HG03520 (cell line): ENCODE results near the gene FLOT1.

Source experiments
- ATAC-seq: cut with Tn5 transposase; IDR thresholded peaks from one replicate; pipeline ENCODE4 v1.9.1; 2021; ENCODE audit warnings: mild to moderate bottlenecking, moderate library complexity; ENCODE audit not compliant: unreplicated experiment

Gene FLOT1, protein sequence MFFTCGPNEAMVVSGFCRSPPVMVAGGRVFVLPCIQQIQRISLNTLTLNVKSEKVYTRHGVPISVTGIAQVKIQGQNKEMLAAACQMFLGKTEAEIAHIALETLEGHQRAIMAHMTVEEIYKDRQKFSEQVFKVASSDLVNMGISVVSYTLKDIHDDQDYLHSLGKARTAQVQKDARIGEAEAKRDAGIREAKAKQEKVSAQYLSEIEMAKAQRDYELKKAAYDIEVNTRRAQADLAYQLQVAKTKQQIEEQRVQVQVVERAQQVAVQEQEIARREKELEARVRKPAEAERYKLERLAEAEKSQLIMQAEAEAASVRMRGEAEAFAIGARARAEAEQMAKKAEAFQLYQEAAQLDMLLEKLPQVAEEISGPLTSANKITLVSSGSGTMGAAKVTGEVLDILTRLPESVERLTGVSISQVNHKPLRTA

DNA sequence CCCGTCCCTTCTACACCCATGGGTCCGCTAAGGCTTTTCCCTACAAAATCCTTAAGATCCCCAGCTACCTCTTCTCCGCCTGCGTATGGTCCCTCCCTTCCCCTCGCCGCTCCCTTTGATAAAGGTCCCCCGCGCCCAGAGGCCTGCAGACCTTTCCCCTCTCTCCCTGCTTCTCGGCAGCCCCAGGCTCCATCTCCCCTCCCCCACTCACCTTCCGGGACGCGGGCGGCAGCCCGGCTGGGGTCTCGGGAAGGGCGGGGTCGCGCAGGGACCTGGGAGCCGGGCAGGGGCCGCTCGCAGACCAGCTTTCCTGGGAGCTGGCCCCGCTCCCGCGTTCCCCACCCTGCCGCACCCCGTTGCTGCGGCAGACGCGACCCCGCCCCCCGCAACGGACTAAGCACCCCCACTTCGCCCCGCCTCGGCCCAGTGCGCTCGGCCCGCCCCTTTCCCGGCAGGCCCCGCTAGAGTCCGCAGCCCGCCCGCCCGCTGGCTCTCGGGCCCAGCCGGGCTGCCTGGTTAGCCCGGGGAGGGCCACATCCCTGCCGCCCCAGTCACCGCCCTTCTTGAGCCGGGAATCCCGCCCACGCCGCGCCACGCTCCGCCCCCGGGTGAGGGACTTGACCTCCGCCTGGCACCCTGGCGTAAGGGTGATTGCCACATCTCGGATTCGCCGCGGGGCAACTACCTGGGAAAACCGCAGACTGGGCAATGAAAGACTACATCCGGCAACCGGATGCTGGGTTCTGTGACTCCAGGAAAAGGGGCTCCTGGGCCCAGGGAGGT lies at the start of gene FLOT1:
Gene FLOT1 (minus strand): TSS at position 372 of the 783 bp plus-strand sequence. CDS start 498 bp downstream, outside the sequence.
- ATAC-seq = peak; percentile 48

GRCh38 chr6:30790724-30791383 lies 48.4 kb upstream of the FLOT1 start:
- ATAC-seq = no peak

DNA sequence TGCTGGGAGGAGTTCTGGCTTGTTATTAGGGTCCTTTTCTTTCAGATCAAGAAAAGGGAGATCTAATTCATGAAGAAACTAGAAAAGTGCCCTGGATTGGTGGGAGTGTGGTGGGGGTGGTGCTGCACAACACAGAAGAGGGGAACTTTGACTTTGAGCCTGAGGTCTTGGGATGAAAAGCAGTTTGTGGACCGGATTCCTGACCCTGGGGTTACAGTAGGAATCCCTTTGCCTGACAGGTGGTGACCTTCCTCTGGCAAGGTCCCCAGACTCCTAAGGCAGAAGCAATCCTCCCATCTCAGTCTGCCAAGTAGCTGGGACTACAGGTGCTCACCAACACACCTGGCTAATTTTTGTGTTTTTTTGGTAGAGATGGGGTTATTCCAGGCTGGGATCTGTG lies 47.1 kb upstream of the FLOT1 start:
- ATAC-seq = no peak

GRCh38 chr6:30787954-30788353 lies 45.5 kb upstream of the FLOT1 start:
- no peak for ATAC-seq

GRCh38 chr6:30782425-30783014 lies 40.0 kb upstream of the FLOT1 start:
- no peak for ATAC-seq

DNA sequence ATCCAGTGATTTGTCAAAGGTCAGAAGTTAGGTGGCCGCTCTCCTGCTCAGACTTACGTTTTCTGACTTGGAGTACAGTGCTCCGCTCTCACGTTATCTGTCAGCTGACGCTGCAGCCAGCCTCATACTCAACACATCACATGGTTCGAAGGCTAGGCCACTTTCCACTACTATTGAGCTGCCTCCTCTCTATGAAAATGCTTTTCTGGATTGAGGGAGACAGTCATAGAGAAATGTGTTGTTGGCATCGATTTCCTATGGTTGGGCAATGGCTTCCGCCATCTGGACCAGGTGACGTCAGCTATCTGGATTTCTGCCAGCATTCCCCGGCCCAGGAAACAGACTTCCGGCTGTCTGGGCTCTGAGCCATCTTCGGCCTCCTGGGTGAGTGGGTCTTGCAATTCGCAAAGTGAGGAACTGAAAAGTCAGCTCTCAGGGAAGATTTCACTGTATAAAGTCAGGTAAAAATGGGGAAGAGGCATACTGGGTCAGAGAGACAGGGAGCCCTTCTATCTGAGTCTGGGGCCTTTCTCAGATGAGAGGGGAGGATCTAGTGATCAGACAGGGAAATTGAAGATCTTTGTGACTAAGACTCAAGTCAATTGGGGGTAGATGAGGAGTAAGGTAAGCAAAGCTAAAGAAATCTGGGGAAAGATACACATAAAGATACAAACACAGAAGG lies 39.4 kb upstream of the FLOT1 start:
- ATAC-seq = no peak

GRCh38 chr6:30781395-30781742 lies 38.9 kb upstream of the FLOT1 start:
- no peak for ATAC-seq

DNA sequence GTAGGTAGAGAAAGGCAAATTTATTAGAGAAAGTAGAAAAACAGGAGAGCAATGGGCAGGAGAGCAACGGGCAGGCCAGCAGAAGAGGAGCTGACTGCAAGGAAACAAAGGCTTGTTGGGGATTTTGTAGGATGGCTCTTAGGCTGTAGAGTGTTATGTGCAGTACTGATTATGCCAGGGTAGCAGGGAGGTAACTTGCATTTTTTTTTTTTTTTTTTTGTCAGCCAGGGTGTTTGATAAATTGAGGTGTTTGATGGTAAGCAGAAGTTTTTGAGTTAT lies 38.1 kb upstream of the FLOT1 start:
- ATAC-seq = no peak

GRCh38 chr6:30779850-30780641 lies 37.6 kb upstream of the FLOT1 start:
- ATAC-seq = no peak

- ATAC-seq = no peak
Observed at GRCh38 chr6:30778001-30778635, 35.6 kb upstream of the FLOT1 start.

GRCh38 chr6:30777155-30777485 lies 34.6 kb upstream of the FLOT1 start:
- ATAC-seq = no peak

GRCh38 chr6:30776390-30777154 lies 34.1 kb upstream of the FLOT1 start:
- no peak for ATAC-seq

DNA sequence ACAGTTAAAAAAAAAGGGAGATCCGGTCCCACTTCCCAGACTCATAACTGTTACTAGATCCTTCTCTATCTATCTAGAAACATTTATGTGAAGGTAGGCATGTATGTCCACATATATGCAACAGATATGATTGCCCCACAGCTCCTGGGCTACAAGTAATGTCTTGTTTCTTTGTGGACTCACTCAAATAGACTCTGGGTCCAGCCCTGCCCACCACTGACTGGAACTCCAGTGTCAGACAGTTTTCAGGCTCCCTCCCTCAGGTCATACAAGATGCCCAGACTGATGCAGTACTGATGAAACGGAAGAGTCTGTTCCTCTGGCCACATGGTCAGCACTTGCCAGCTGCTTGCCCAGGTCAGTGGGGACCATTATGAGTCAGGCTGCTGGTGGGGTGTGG lies 32.6 kb upstream of the FLOT1 start:
- ATAC-seq = no peak

- no peak for ATAC-seq
Observed at GRCh38 chr6:30774701-30775100, 32.2 kb upstream of the FLOT1 start.

DNA sequence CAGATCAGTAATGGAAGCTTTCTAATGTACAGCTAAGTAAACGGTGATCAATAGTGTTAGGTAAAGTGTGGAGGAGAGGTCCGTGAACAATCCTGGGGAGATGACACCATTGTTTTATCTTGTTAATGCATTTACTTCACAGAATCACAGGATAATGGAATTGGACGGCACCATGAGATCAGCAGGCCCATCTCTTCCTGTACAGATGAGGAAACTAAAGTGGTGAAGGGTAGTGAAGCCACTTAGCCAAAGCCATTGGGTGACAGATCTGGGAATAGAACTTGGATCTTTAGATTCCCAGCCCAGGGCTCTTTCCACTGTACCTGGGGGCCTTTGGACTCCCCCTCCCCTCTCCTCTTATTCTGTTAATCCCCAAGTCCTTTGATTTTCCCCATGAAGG lies 28.1 kb upstream of the FLOT1 start:
- no peak for ATAC-seq

GRCh38 chr6:30769853-30770524 lies 27.5 kb upstream of the FLOT1 start:
- no peak for ATAC-seq

DNA sequence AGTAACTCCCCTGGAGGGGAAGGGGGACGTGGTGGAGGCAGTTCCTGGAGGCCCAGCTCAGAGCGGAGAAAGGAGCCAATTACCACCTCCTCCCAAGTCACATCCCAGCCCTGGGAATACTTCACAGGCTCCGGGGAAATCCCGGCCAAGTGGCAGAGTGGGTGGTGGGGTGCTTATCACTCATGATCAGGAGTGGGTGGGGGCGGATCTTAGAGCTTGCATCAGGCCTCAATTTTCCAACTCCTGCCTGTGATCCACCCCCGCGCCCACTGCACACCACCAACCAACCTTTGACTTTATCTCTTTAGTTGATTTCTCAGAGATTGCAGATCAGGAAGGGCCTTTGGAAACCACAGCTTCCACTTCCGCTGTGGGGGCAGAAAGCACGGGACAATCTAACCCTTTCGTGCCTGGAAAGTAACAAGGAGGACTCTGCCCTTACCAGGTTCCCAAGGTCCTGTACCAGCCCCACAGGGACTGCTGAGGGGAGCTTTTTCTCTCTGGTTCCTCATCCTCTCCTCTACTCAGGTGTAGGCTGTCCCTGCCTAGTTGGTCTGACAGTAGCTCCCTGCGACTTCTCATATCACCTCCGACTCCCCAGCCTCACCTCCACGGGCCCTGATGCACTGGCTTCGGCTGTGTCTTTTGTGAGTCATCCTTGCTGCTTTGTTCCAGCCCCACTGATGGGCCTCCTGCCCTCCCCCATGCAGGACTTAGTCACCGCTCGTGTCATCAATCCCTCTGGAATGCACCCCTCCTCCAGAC lies 26.8 kb upstream of the FLOT1 start:
- no peak for ATAC-seq

DNA sequence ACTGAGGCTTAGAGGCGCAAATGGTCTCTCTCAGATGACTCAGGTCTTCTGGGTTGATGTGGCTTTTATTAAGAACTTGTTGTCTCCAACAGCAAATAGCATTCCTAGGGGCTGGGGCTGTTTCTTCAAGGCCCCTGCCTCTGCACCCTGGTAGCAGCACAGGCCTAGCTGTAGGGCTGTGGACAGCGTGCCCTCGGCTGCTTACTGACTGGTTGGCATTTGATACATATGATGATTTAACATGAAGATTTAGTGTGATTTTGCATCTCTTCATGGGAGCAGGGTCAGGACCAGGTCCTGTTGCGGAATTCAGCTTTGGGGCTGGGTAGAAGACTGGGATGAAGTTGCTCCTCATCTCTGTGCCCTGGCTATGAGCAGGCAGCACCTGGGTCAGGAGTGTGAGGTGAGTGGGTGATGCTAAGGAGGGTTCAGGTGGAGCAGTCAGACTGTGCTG lies 26.2 kb upstream of the FLOT1 start:
- ATAC-seq = no peak
